Activated CD4-positive, alpha-beta T cell treated with anti-CD3 and anti-CD28 coated beads for 36 hours (primary cell): ENCODE measurements around the gene GADD45B. TPM values are rescaled to one million over a fixed set of nuclear protein-coding genes. Genes with fewer than 3 reads are reported as not detected.

Experiments used
- ATAC-seq: fragments of 200-7000 bp; cut with Tn5 transposase; one replicate; pipeline ENCODE4 v1.10.0; 2021; ENCODE audit warnings: mild to moderate bottlenecking, moderate library complexity
- CTCF ChIA-PET: fragments of 350-600 bp; sonication (Branson Sonifier 250); formaldehyde crosslinking; loops from one replicate; lab custom pipeline; 2021; ENCODE audit warnings: antibody characterized with exemption; lab: Charles Lee
- POLR2A ChIA-PET: fragments of 350-600 bp; sonication (Branson Sonifier 250); formaldehyde crosslinking; loops from one replicate; lab custom pipeline; 2021; ENCODE audit warnings: antibody characterized with exemption, inconsistent platforms; lab: Charles Lee
- DNase-seq: peaks from one replicate; pipeline ENCODE4 v3.0.0-alpha.2; 2020
- H3K27ac Mint-ChIP-seq: one replicate; pipeline ENCODE4 v1.8.0; 2021; ENCODE audit warnings: mixed read lengths
- H3K27me3 Mint-ChIP-seq: one replicate; pipeline ENCODE4 v1.8.0; 2021; ENCODE audit warnings: mixed read lengths
- H3K36me3 Mint-ChIP-seq: one replicate; pipeline ENCODE4 v1.8.0; 2021; ENCODE audit warnings: low read depth, mixed read lengths
- H3K4me1 Mint-ChIP-seq: one replicate; pipeline ENCODE4 v1.8.0; 2021; ENCODE audit warnings: mixed read lengths
- H3K4me3 Mint-ChIP-seq: one replicate; pipeline ENCODE4 v1.8.0; 2021; ENCODE audit warnings: mild to moderate bottlenecking, moderate library complexity, mixed read lengths
- H3K9me3 Mint-ChIP-seq: one replicate; pipeline ENCODE4 v1.8.0; 2021; ENCODE audit warnings: low read depth, mixed read lengths
- intact Hi-C, 2 experiments: fragments of 100-400 bp; cut with DNase I in 1 of 2; cut with micrococcal nuclease in 1 of 2; formaldehyde crosslinking; loops; one replicate each; pipeline versions ENCODE4 v1.14.2 to v1.15.1; 2022 to 2024; cut with DNase I, micrococcal nuclease
- total RNA-seq, 2 experiments: library from RNA; stranded (reverse); gene quantifications; one replicate each; pipeline ENCODE4 v1.2.3, GENCODE V29; 2021

Gene GADD45B
- 10 to 100 TPM; 57.7 to 71.2 TPM for total RNA-seq

GRCh38 chr19:2475702-2476450, at the start of gene GADD45B:
GADD45B (plus strand) TSS chr19:2476127; CDS start chr19:2476359, 232 bp downstream.
- POLR2A ChIA-PET: interaction anchor here (0.6 to 4.1 kb wide), 28 partner anchors 15 to 631 kb away, joined by 3 to 106 read pairs (median 6); partner anchors contain the start of genes LMNB2, THOP1, TIMM13 and ZNF57
- Mint-ChIP-seq H3K9me3 (no peaks in the 10 kb centered on the region), H3K27ac (peak within 1 kb of the TSS; percentile 90), H3K4me3 (peak within 1 kb of the TSS; percentile 94), H3K36me3 (peaks cover 23% of the 10 kb centered on the region), H3K4me1 (peaks cover 22% of the 10 kb centered on the region), H3K27me3 (no peaks in the 10 kb centered on the region)
- peak; percentile 98 for DNase-seq
- ATAC-seq: peak; percentile 53
- intact Hi-C loops: loop anchor here (1.0 to 5.0 kb wide), 7 partner anchors 49 to 314 kb away; partner anchors contain the start of genes DOT1L (in 1 of the 2), SGTA (in 1 of the 2) and TIMM13 (in 1 of the 2)
- CTCF ChIA-PET: interaction anchor here (0.6 to 3.6 kb wide), 14 partner anchors 19 to 161 kb away, joined by 3 to 65 read pairs (median 6); partner anchors contain the start of gene LMNB2

GRCh38 chr19:2426611-2427428, 49.1 kb upstream of the GADD45B start:
- H3K9me3 Mint-ChIP-seq: no peaks in the 10 kb centered on the region
- peak overlapping the region; percentile 96 for H3K27ac Mint-ChIP-seq
- ChIA-PET CTCF (interaction anchor here (1.0 to 1.3 kb wide), 3 partner anchors 9 to 30 kb away, joined by 4 to 6 read pairs (median 4); partner anchors contain the start of gene LMNB2), POLR2A (interaction anchor here (0.6 to 1.9 kb wide), 8 partner anchors 13 to 983 kb away, joined by 3 to 8 read pairs (median 4); partner anchors contain the start of genes GADD45B and LMNB2)
- H3K36me3 Mint-ChIP-seq: peaks cover 22% of the 10 kb centered on the region
- intact Hi-C loops: loop anchor here in 1 of 2 experiments (1.0 kb wide), 12 partner anchors 29 to 774 kb away; partner anchors contain the start of genes AP3D1, GNG7, IZUMO4 and LMNB2
- no peaks in the 10 kb centered on the region for H3K27me3 Mint-ChIP-seq
- DNase-seq (peak; percentile 67), ATAC-seq (peak; percentile 36)
- peaks cover 5% of the 10 kb centered on the region for H3K4me1 Mint-ChIP-seq
- peak overlapping the region; percentile 86 for H3K4me3 Mint-ChIP-seq

GRCh38 chr19:2427429-2428320, 48.3 kb upstream of the GADD45B start, which contains the start of gene TIMM13:
TIMM13 (minus strand) TSS chr19:2427586; CDS start chr19:2427533, 53 bp downstream.
- peaks cover 30% of the 10 kb centered on the region for H3K36me3 Mint-ChIP-seq
- CTCF ChIA-PET: interaction anchor here (0.6 to 2.0 kb wide), 8 partner anchors 9 to 335 kb away, joined by 3 to 8 read pairs (median 4); partner anchors contain the start of gene LMNB2

GRCh38 chr19:2428321-2428690, 47.6 kb upstream of the GADD45B start:
- H3K36me3 Mint-ChIP-seq: peaks cover 27% of the 10 kb centered on the region
- H3K27ac Mint-ChIP-seq: no peak overlapping the region
- H3K27me3 Mint-ChIP-seq: no peaks in the 10 kb centered on the region
- POLR2A ChIA-PET: interaction anchor here (0.6 to 1.9 kb wide), 6 partner anchors 14 to 141 kb away, joined by 3 to 8 read pairs (median 4); partner anchors contain the start of genes GADD45B and LMNB2
- H3K9me3 Mint-ChIP-seq: no peaks in the 10 kb centered on the region
- no peak for DNase-seq
- H3K4me1 Mint-ChIP-seq: peaks cover 5% of the 10 kb centered on the region
- peak overlapping the region; percentile 86 for H3K4me3 Mint-ChIP-seq
- no peak for ATAC-seq
- intact Hi-C loops: no loop called here
- CTCF ChIA-PET: interaction anchor here (0.6 to 2.0 kb wide), 7 partner anchors 8 to 335 kb away, joined by 3 to 8 read pairs (median 4); partner anchors contain the start of gene LMNB2

More at GRCh38 chr19:2427429-2428320, 48.3 kb upstream of the GADD45B start, which contains the start of gene TIMM13:
- Mint-ChIP-seq H3K27me3 (no peaks in the 10 kb centered on the region), H3K4me3 (peak within 1 kb of the TSS; percentile 86), H3K4me1 (peaks cover 5% of the 10 kb centered on the region), H3K27ac (peak within 1 kb of the TSS; percentile 96), H3K9me3 (no peaks in the 10 kb centered on the region)
- intact Hi-C loops: loop anchor here in 1 of 2 experiments (1.0 kb wide), 12 partner anchors 29 to 774 kb away; partner anchors contain the start of genes AP3D1, GNG7, IZUMO4 and LMNB2
- DNase-seq (peak; percentile 98), ATAC-seq (peak; percentile 95)
- POLR2A ChIA-PET: interaction anchor here (0.6 to 1.9 kb wide), 10 partner anchors 12 to 343 kb away, joined by 3 to 8 read pairs (median 4); partner anchors contain the start of genes GADD45B and LMNB2

GRCh38 chr19:2428756-2429711, 46.9 kb upstream of the GADD45B start:
- no peaks in the 10 kb centered on the region for H3K27me3 Mint-ChIP-seq
- POLR2A ChIA-PET: interaction anchor here (1.7 kb wide), 1 partner anchor 13 kb away, joined by 4 read pairs; no protein-coding TSS in a partner anchor
- CTCF ChIA-PET: interaction anchor here (0.6 to 2.0 kb wide), 4 partner anchors 80 to 334 kb away, joined by 3 to 8 read pairs (median 4); no protein-coding TSS in a partner anchor
- intact Hi-C loops: no loop called here
- peaks cover 27% of the 10 kb centered on the region for H3K36me3 Mint-ChIP-seq
- H3K4me1 Mint-ChIP-seq: peaks cover 5% of the 10 kb centered on the region
- DNase-seq (no peak), ATAC-seq (no peak)
- no peaks in the 10 kb centered on the region for H3K9me3 Mint-ChIP-seq
- H3K27ac Mint-ChIP-seq: no peak overlapping the region
- H3K4me3 Mint-ChIP-seq: no peak overlapping the region

- CTCF ChIA-PET: no interaction called here
- Mint-ChIP-seq H3K36me3 (peaks cover 28% of the 10 kb centered on the region), H3K27me3 (no peaks in the 10 kb centered on the region), H3K27ac (no peak overlapping the region), H3K4me1 (peaks cover 5% of the 10 kb centered on the region), H3K9me3 (no peaks in the 10 kb centered on the region), H3K4me3 (no peak overlapping the region)
- DNase-seq (no peak), ATAC-seq (no peak)
- POLR2A ChIA-PET: interaction anchor here (0.6 kb wide), 1 partner anchor 47 kb away, joined by 3 read pairs; no protein-coding TSS in a partner anchor
- intact Hi-C loops: no loop called here
Observed at GRCh38 chr19:2429917-2430535, 45.9 kb upstream of the GADD45B start.

- no peak for DNase-seq
- no peaks in the 10 kb centered on the region for H3K9me3 Mint-ChIP-seq
- ChIA-PET POLR2A (no interaction called here), CTCF (no interaction called here)
- H3K27me3 Mint-ChIP-seq: no peaks in the 10 kb centered on the region
- H3K4me1 Mint-ChIP-seq: peaks cover 4% of the 10 kb centered on the region
- peaks cover 32% of the 10 kb centered on the region for H3K36me3 Mint-ChIP-seq
- ATAC-seq: no peak
- no peak overlapping the region for H3K4me3 Mint-ChIP-seq
- no peak overlapping the region for H3K27ac Mint-ChIP-seq
- intact Hi-C loops: no loop called here
Observed at GRCh38 chr19:2431318-2432055, 44.4 kb upstream of the GADD45B start.

GRCh38 chr19:2432131-2432848, 43.6 kb upstream of the GADD45B start:
- Mint-ChIP-seq H3K27me3 (no peaks in the 10 kb centered on the region), H3K27ac (no peak overlapping the region), H3K9me3 (no peaks in the 10 kb centered on the region), H3K4me1 (peaks cover 3% of the 10 kb centered on the region), H3K36me3 (peaks cover 30% of the 10 kb centered on the region), H3K4me3 (no peak overlapping the region)
- DNase-seq: no peak
- intact Hi-C loops: no loop called here
- ChIA-PET POLR2A (no interaction called here), CTCF (no interaction called here)
- ATAC-seq: no peak
